SKM-1 (cell line): ENCODE results near the gene EFNA1.

Experiments
- DNase-seq: peaks from one replicate; lab custom pipeline; 2025; ENCODE audit not compliant: unreplicated experiment; lab: John Stamatoyannopoulos, UW

The EFNA1 gene

DNA sequence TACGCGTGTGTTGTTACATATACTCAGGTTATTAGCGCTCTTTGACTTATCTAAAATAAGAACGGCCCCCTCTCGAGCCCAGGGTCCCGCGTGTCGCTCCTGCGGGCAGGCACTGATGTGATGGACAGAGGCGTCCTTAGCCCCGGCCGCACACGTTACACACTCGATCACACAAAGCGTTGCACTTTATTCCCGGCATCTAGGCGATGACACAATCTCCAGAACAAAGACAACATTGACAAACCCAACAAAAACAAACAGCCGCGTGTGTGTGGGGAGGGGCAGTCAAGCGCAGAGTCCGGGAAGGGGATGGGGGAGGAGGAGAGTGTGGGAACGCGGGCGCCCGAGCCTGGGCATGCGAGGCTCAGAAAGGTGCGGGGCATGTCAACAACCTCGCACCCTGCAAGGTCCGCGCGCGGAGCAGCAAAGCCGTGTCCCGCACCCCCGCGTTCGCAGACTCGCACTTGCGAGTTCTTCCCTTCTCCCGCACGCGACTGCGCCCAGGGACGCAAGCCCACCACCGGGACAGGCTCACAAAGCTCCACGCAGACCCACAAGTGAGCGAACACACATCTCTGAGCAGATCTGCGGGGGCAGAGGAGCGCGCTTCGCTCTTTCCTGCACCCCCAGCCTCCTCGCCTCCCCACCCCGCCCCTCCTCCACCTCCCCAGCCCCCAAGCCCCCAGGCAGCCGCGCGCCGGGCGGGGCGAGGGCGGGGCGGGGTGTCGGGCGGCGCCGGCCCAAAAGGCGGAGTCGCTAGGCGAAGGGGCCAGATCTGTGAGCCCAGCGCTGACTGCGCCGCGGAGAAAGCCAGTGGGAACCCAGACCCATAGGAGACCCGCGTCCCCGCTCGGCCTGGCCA, at the start of gene EFNA1:
TSS of gene EFNA1 (plus strand) at position 772 of the 862 bp plus-strand sequence. CDS start 102 bp downstream, outside the sequence.
- no peak for DNase-seq

DNA sequence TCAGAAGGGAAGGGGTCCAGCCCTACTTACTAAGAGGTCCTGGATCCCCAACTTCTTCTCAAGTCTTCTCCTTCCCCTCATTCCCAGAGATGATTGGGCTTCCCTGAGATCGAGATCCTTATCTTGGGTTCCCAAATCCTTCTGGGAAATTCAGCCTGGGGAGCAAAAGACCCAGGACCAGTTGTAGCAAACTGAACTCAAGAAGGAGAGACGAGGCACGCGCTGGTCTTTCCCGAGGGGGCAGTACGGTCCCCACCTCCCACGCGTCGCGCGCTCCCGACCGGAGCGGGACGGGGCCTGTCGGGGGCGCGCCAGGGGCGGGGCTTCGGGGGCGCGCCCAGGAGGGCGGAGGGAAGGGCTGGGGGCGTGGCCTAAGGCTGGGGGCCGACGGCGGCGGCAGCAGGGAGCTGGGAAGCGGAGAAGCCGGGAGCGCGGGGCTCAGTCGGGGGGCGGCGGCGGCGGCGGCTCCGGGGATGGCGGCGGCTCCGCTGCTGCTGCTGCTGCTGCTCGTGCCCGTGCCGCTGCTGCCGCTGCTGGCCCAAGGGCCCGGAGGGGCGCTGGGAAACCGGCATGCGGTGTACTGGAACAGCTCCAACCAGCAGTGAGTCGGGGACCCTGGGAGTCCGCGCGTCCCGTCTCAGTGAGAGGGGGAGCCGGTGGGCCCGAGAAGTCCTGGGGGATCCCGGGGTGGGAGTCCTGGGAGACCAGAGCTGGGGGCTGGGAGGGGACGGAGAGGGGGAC, 49.0 kb upstream of the EFNA1 start, which contains the start of gene EFNA3:
TSS of gene EFNA3 (plus strand) at position 369 of the 741 bp plus-strand sequence. CDS start at position 474, 105 bp downstream.
- DNase-seq: no peak

- no peak for DNase-seq
Measured at GRCh38 chr1:155079210-155079486, 48.5 kb upstream of the EFNA1 start.

DNA sequence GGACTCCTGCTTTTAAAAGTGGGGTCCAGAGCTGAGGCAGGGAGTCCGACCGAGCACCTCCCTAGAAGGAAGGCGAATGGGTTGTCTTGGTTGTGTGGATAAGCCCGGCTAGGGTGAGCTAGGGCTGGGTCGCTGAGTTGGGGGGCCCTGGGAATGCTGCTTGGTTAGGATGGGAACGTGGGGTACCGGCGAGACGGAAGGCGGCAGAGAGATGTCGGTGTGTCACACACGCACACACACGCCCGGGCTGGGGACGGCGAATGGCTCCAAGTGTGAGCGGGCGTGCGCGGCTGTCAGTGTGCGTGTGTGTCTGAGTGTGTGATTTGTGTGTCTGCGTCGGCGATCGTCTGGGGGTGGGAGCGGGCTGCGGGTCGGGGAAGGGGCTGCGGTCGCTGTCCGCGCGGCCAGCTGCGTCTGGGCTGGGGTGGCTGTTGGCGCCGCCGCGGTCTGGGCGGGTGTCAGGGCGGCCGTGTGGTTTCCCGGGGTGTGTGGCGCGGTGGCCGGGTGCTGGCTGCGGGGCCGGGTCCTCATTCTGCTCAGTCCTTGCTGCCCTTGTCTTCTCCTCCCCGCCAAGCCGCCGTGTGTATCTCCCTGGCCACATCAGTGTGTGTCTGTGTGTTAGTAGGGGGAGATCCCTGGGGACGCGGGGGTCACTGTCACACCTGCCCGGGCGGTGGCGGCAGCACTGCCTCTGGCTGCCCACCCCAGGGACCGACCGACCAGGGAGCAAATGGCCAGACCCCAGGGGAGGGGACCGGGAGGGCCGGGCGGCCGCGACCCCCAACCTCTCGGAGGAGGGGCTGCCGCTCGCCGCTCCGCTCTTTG, 48.0 kb upstream of the EFNA1 start:
- DNase-seq: no peak

GRCh38 chr1:155080312-155081228, 47.1 kb upstream of the EFNA1 start:
- no peak for DNase-seq

- DNase-seq: no peak
Measured at GRCh38 chr1:155081472-155082300, 46.0 kb upstream of the EFNA1 start.

GRCh38 chr1:155082301-155083051, 45.2 kb upstream of the EFNA1 start:
- DNase-seq: no peak

GRCh38 chr1:155083052-155083541, 44.6 kb upstream of the EFNA1 start:
- no peak for DNase-seq

- peak; percentile 41 for DNase-seq
Measured at GRCh38 chr1:155083865-155084721, 43.6 kb upstream of the EFNA1 start.

GRCh38 chr1:155084722-155085503, 42.8 kb upstream of the EFNA1 start:
- peak; percentile 99 for DNase-seq

DNA sequence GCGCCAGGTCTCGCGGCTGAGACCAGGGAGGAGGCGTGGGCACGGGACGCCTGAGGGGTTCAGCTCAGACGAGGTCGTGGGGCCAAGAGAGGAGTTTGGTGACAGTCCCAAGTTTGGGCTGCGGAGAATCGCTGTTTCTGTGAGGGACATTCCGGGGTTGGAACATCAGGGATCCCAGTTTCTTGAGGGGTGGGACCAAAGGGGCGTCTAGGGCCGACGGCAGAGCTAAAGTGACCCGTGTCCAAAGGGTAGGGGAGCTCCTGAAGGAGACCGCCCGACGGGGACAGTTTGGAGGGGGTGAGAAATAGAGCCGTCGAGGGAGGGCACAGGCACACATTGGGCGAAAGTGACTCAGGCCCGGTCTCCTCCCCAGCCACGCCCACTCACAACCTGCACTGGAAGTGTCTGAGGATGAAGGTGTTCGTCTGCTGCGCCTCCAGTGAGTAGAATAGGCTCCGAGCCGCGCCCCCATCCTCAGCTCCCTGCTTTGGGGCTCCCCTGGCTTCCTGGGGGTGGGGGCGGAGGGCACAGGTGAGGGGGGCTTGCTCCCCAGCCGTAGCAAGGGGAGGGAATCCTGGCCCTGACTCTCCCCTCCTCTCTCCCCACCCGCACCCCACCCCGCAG, 42.1 kb upstream of the EFNA1 start:
- DNase-seq: no peak

- DNase-seq: peak; percentile 39
Measured at GRCh38 chr1:155086128-155086741, 41.4 kb upstream of the EFNA1 start.

DNA sequence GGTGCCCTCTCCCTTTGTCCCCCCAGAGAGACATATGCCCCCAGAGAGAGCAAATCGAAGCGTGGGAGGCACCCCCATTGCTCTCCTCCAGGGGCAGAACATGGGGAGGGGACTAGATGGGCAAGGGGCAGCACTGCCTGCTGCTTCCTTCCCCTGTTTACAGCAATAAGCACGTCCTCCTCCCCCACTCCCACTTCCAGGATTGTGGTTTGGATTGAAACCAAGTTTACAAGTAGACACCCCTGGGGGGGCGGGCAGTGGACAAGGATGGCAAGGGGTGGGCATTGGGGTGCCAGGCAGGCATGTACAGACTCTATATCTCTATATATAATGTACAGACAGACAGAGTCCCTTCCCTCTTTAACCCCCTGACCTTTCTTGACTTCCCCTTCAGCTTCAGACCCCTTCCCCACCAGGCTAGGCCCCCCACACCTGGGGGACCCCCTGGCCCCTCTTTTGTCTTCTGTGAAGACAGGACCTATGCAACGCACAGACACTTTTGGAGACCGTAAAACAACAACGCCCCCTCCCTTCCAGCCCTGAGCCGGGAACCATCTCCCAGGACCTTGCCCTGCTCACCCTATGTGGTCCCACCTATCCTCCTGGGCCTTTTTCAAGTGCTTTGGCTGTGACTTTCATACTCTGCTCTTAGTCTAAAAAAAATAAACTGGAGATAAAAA, 40.7 kb upstream of the EFNA1 start:
- no peak for DNase-seq

DNA sequence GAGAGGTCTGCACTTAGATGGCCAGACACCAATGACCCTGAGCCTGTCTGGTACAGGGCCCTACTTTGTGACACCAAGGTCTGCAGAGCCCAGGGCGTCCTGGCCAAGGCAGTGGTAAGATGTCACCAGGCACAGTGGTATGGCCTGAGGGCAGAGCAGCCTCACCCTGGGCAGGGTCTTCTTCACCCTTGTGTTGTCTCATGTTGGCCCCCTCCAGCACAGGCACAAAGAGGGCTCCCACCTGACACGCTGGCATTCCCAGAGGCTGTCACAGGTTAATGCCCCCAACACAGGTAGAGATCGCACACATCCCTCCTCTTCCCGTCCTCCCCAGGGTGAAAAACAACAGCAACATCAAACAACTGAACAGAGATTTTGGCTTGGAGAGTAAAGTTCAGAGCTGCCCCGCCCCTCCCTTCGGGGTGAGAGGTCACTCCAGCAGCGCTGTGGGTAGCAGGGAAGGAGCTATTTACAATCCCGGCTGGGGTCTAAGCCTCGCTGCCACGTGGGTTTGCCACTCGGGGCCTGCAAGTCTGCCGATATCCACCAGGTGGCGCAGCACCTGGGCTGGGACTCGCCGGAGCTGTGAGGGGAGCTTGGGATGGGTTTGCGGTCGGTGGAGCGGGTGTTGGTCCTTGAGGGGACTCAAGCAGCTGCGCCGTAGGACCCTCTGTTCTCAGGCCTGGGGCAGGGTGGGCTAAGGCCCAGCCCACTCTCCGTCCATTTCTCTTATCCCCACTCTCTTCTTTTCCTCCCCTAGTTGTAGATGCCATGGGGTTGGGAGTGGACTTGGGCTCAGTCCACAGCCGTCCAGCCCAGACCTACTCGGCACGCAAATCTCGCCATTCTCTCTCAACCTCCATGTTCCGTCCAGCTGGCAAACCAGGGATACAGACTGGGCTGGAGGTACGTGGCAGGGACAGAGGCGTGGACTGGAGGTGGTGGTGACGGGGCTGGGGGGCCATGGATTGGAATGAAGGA, 36.3 kb upstream of the EFNA1 start:
- peak; percentile 60 for DNase-seq
